Fibroblast of skin of left biceps (primary cell): ENCODE measurements around the gene NCOA4.
"Not testable (repeated sequence)": the region's sequence is repeated elsewhere in the genome, so short reads cannot be mapped to it uniquely, and the experiment has no call there.

Experiments used
- DNase-seq, 2 experiments: peaks; one replicate each; pipeline ENCODE4 v3.0.0-alpha.2; 2013; ENCODE audit warnings: low read depth in 2 of 2

NCOA4 gene

GRCh38 chr10:45983538-45984186, 46.8 kb downstream of the NCOA4 start:
- peak; percentile 6 to 10 for DNase-seq

DNA sequence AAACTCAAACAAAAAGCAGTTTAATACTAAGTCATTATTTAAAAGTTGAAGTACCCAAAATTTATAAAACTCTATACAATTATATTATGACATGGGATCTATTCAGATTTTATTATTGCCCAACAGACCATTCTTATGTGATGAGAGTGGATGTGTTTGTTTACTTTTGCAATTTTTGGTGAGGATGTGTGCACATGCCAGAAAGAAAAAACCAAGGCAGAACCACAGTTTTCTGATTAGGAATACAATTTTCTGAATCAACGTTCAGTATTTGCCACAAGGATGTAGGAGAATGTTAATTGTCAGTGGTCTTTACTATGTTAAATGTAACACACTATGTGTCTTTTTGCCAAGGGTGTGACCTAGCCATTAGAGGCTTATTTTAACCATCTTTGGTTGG, 49.1 kb downstream of the NCOA4 start:
- DNase-seq = not testable (repeated sequence)

DNA sequence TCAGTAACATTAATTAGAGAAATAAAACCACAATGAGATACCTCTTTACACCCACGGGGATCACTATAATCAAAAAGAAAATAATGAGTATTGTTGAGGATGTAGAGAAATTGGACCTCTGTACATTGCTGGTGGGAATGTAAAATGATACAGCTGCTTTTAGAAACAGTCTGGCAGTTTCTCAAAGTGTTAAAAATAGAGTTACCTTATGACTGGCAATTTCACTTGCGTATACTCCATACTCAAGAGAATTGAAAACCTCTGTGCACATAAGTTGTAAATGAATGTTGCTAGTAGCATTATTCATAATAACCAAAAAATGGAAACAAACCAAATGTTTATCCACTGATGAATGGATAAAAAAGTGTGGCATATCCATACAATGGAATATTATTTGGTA, 51.9 kb downstream of the NCOA4 start:
- DNase-seq = not testable (repeated sequence)

DNA sequence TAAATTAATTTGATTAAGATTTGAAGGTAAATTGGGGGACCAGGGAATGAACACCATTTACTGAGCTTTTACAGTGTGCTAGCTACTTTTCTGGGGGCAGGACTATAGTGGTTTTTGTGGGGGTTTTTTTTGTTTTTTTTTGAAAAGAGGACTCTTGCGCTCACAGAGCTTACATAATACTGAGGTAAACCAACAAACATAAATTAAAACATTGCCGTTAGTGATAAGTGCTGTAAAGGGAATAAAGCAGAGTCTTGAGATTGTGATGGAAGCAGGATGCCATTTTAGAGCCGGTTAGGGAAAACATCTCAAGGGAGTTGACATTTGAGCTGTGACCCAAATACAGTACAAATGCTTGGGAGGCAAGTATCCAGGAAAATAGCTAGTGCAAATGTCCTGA, 56.4 kb downstream of the NCOA4 start:
- DNase-seq = not testable (repeated sequence)

DNA sequence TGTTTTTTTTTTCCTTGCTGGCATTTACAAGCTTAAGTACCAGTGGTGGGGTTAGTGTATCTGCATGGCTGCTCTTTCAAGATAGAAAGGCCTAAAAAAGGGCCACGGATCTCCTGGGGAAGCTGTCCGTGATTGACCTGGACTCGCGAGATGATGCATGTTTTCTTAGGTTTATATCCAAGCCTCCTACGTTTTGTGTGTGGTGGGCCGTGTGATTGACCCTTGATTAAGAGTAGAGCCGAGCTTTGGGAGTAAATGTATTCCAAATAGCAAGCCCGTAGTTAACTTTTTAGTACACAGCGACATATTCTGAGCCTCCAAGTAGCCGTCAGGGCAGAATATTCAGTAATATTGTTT, 57.6 kb downstream of the NCOA4 start:
- not testable (repeated sequence) for DNase-seq

- peak; percentile 49 to 53 for DNase-seq
Observed at GRCh38 chr10:45972106-45972812, 58.2 kb downstream of the NCOA4 start, which contains the start of gene TIMM23. TIMM23 (plus strand) TSS chr10:45972489; CDS start chr10:45972625, 136 bp downstream.

DNA sequence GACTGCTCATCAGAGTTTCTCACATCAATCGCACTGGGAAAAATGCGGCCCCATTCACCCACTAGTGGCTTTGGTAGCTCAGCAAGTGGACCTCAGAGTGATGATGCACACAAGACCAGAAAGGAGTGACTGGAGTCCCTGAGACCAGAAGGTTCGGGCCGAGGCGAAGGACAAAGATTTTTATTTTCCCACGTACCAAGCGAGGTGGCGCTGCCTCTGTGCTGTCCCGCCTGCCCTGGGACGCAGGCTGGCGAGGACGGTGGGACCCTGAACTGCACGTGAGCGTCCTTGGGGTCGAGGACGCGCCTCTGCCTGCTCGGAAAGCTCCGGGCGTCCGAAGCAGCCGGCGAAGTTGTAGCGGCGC, 58.7 kb downstream of the NCOA4 start:
- not testable (repeated sequence) for DNase-seq

- DNase-seq = not testable (repeated sequence)
Observed at GRCh38 chr10:45971019-45971418, 59.4 kb downstream of the NCOA4 start.

GRCh38 chr10:45962686-45963452, 67.6 kb downstream of the NCOA4 start:
- not testable (repeated sequence) for DNase-seq

GRCh38 chr10:45957928-45958327, 72.5 kb downstream of the NCOA4 start:
- DNase-seq = not testable (repeated sequence)

GRCh38 chr10:45956634-45957033, 73.8 kb downstream of the NCOA4 start:
- not testable (repeated sequence) for DNase-seq
